Inflammatory macrophage treated with lipopolysaccharide for 4 hours (primary cell): ENCODE data around the gene CRELD2.

Experiments
- DNase-seq: peaks from one replicate; pipeline ENCODE4 v3.0.0-alpha.2; 2020

Gene CRELD2

DNA sequence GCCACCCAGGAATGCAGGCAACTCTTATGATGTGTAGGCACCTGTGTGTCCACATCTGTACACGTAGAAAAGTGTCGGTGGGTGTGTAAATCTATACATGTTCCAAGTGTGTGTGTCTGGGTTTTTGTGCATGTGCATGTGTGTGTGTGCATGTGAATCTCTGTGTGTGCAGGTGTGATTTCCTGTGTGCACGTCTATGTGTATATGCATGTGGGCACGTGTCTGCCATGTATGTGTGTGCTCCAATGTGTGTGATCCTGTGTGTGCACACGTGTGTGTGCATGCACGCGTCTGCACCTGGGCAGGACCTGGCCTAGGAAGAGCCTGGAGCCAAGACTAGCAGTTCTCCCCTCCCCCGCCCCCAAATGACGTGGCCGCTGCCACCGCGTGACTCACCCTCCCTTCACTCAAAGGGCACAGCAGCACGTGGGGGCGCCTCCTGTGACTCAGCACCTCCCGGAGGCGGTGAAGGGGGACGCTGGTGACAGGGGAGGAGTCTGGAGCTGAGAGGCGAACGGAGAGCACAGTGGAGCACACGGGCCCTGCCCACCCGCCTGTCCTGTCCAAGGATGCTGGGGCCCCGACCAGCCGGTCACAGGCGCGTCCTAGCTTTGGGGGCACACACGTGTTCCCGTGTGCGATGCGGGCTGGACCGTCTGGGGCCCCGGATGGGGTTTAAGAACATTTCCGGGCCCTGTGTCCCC is 52.2 kb downstream of the CRELD2 start:
- DNase-seq, result peak; percentile 100

DNA sequence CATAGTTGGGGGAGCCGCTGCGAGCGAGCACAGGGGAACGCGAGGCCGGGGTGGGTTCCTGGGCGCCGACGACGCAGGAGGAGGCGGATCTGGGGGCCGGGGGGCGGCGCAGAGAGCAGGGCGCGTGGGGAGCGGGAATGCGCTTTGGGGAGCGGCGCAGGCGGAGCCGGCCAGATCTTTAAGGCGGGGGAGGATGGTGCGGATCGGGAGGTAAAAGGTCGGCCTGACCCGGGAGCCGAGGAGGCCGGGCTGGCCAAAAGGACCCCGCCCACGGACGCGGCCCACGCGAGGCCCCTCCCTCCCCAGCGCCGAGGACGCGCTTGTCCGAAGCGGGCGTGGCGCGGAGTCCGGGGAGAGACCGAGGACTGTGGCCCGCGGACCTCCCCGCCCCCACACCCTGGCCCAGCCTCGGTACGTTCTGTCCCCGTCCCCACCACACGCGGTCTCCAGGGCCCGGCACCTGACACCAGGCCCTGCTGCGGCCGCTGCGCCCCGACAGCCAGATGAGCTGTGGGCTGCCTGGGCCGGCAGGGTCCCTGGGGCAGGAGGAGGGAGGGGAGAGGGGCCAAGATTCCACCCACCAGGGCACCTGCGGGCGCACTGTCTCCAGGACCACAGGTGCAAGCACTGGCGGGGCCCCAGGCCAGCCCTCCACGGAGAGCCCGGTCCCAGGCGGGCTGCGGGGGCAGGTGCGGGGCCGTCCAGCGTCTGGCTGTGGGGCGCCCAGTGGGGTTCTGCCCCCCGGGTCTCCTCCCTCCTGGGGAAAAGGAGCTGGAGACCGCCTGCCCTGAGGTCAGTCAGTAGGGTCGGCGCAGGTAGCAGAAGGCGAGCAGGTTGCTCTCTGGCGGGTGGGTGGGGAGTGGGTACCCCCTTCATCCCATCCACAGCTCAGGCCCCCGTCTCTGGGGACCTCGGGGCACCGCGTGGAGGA is 53.1 kb downstream of the CRELD2 start:
- peak; percentile 87 for DNase-seq

DNA sequence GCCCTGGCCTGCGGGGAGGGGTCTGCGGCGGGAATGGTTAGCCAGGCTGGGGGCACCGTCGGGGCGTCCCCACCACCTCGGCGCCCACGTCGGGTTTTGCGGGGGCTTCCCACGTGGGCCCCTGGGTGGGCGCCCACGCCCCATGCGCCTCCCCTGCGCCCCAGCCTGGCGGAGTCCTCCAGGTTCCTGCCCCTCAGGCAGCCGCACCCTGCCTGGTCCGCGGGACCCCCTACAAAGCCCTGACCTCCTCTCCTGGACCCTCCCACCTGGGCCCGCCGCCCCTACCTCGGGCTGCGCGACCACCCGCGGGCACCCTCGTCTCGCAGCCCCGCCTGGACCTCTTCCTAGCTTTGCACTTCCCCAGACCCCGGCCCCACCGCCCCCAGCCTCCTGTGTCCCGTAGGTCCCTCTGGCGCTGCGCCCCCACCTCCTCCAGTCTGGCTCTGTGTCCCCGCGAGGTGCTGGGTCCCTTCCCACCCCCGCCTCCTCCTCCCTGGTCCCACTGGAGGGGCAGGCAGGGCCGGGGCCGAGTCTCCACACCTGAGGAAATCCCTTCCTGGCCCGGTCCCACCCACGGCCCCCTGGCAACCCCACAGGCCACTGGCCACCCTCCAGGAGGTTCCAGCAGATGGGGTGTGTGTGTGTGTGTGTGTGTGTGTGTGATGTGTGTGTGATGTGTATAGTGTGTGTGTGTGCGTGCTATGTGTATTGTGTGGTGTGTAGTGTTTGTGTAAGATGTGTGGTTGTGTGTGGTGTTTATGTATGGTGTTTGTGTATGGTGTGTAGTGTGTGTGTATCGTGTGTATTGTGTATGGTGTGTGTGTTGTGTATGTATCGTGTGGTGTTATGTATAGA is 54.0 kb downstream of the CRELD2 start:
- DNase-seq, result no peak

DNA sequence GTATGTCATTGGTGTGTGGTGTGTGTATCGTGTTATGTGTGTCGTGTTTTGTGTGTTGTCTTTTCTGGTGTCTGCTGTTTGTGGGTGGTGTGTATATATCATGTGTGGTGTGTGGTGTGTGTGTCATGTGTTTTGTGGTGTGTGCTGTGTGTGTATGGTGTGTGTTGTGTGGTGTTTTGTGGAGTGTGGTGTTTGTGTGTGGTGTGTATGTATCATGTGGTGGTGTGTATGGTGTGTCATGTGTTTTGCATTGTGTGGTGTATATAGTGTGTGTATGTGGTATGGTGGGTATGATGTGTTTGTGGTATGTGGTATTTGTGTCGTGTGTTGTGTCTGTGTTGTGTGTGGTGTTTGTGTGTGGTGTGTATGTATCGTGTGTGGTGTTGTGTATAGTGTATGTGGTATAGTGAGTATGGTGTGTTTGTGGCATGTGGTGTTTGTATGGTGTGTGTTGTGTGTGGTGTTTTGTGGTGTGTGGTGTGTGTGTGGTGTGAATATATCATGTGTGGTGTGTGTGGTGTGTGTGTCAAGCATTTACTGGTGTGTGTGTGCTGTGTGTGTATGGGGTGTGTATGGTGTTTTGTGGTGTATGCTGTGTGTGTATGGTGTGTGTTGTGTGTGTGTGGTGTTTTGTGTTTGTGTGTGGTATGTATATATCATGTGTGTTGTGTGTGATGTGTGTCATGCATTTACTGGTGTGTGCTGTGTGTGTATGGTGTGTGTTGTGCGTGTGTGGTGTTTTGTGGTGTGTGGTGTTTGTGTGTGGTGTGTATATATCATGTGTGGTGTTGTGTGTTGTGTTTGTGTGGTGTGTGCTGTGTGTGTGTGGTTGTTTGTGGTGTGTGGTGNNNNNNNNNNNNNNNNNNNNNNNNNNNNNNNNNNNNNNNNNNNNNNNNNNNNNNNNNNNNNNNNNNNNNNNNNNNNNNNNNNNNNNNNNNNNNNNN is 54.9 kb downstream of the CRELD2 start:
- DNase-seq, result no peak

- peak; percentile 41 for DNase-seq
These were observed 57.3 kb downstream of the CRELD2 start for GRCh38 chr22:49975543-49976389.

- DNase-seq, result peak; percentile 88
These were observed 58.2 kb downstream of the CRELD2 start for GRCh38 chr22:49976439-49977175.
